ENCODE data around the gene AHDC1. TPM values are rescaled to one million over a fixed set of nuclear protein-coding genes. Genes with fewer than 3 reads are reported as not detected.
A peak's percentile ranks its signal among the peaks of the same experiment; 100 is the strongest.

The AHDC1 gene
- total RNA-seq, 1 experiment from 2014 or later = 33.7 TPM

DNA sequence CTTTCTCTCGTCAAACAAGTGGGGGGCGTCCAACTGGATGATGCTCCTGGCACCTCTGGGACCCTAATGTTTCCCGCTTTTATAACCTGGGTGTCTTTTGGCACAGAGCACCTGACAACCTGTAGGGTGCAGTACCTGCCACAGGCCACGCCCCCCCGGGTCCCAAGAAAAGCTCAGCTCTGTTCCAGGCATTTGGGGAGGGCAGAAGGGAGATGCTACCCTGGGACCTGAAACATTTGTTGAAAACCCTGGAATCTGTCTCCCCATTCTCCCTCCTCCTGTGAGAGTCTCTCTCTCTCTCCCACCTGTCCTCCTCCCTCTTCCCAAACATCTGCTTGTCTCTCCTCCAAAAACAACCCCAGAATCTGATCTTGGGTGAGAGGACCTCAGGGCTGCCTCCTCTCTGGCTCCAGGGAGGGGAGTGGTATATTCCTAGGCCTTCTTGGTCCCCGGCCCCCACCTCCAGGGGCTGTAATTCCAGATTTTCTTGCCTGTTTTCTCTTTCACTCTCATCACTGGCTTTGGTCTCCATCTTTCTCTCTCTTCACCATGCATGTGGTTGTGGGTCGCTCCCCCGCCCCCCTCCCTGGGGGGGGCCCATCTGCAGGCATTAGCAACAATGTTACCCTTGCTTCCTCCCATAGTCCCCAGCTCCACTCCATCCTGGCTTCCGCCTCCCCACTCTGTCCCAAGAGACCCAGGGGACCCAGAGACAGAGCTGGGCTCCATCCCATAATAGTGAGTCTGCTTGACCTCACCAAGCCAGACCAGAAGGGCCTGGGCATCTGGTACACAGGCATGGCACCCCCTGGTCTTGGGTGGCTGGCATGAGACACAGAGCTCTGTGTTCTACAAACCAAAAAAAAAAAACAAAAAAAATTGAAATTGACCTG lies 4.1 kb downstream of the AHDC1 start:
- no peaks in the 10 kb centered on the region for H3K36me3 ChIP-seq (ENCODE audit: control insufficient read depth in 1 of 2, insufficient read depth in 2 of 2, low read length in 2 of 2)
- intact Hi-C loops (cut with micrococcal nuclease) = loop anchor here (10.0 kb wide), 1 partner anchor 555 kb away; no protein-coding TSS in a partner anchor
- no peak overlapping the region for H3K4me3 ChIP-seq (replicated peaks in 1 of 2; ENCODE audit: low read depth in 1 of 2, low read length in 2 of 2)
- RAD21 ChIA-PET (ENCODE audit: low non-redundant PET in 1 of 2, low total read pairs in 2 of 2, uncharacterized antibody in 2 of 2, unreplicated experiment in 2 of 2) = interaction anchor here (0.6 to 2.8 kb wide), 3 partner anchors 43 to 71 kb away, joined by 3 to 21 read pairs (median 4); no protein-coding TSS in a partner anchor
- H3K9ac ChIP-seq (ENCODE audit: low read length) = no peak overlapping the region
- no peak overlapping the region for H2AFZ ChIP-seq (ENCODE audit: low read depth, low read length, poor library complexity, severe bottlenecking)
- CTCF ChIA-PET = interaction anchor here (1.5 to 2.1 kb wide), 3 partner anchors 31 to 43 kb away, joined by 7 to 10 read pairs (median 10); no protein-coding TSS in a partner anchor
- TF ChIP-seq, protein P1, sequence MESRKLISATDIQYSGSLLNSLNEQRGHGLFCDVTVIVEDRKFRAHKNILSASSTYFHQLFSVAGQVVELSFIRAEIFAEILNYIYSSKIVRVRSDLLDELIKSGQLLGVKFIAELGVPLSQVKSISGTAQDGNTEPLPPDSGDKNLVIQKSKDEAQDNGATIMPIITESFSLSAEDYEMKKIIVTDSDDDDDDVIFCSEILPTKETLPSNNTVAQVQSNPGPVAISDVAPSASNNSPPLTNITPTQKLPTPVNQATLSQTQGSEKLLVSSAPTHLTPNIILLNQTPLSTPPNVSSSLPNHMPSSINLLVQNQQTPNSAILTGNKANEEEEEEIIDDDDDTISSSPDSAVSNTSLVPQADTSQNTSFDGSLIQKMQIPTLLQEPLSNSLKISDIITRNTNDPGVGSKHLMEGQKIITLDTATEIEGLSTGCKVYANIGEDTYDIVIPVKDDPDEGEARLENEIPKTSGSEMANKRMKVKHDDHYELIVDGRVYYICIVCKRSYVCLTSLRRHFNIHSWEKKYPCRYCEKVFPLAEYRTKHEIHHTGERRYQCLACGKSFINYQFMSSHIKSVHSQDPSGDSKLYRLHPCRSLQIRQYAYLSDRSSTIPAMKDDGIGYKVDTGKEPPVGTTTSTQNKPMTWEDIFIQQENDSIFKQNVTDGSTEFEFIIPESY (IDR thresholded peaks at IDR 0.05; ENCODE audit: extremely low read depth, insufficient replicate concordance, low read length) = no peak
- TF ChIP-seq, protein P2, sequence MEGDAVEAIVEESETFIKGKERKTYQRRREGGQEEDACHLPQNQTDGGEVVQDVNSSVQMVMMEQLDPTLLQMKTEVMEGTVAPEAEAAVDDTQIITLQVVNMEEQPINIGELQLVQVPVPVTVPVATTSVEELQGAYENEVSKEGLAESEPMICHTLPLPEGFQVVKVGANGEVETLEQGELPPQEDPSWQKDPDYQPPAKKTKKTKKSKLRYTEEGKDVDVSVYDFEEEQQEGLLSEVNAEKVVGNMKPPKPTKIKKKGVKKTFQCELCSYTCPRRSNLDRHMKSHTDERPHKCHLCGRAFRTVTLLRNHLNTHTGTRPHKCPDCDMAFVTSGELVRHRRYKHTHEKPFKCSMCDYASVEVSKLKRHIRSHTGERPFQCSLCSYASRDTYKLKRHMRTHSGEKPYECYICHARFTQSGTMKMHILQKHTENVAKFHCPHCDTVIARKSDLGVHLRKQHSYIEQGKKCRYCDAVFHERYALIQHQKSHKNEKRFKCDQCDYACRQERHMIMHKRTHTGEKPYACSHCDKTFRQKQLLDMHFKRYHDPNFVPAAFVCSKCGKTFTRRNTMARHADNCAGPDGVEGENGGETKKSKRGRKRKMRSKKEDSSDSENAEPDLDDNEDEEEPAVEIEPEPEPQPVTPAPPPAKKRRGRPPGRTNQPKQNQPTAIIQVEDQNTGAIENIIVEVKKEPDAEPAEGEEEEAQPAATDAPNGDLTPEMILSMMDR (IDR thresholded peaks at IDR 0.05 in 2 of 3, conservative IDR thresholded peaks at IDR 0.05 in 1 of 3; ENCODE audit: borderline replicate concordance in 1 of 3, insufficient read depth in 1 of 3, low read depth in 2 of 3, low read length in 2 of 3) = peak in 2 of 3 experiments; percentile 45; a peak in 4 of 6 replicates
- H3K27ac ChIP-seq (ENCODE audit: low read depth, low read length) = peak overlapping the region; percentile 34; the same call in 1 of the 2 replicates
- BruUV-seq (replicated peaks) = no TSS peak
- peaks cover 82% of the 10 kb centered on the region for H3K79me2 ChIP-seq (ENCODE audit: insufficient read depth, low read length)
- POLR2A ChIA-PET = interaction anchor here (0.6 to 1.3 kb wide), 2 partner anchors 43 to 285 kb away, joined by 3 to 8 read pairs; no protein-coding TSS in a partner anchor
- H3K9me3 ChIP-seq (ENCODE audit: control insufficient read depth in 1 of 2, insufficient read depth in 1 of 2, low read depth in 1 of 2, low read length in 2 of 2) = no peaks in the 10 kb centered on the region
- H3K4me2 ChIP-seq (ENCODE audit: low read length) = peak overlapping the region; percentile 62
- peaks cover 36 to 60% of the 10 kb centered on the region in 2 experiments for H3K4me1 ChIP-seq (ENCODE audit: control insufficient read depth in 1 of 2, insufficient read depth in 2 of 2, low read length in 2 of 2)
- ATAC-seq = peak; percentile 38
- peaks cover 9% of the 10 kb centered on the region; the same call in 1 of the 2 replicates for H4K20me1 ChIP-seq (ENCODE audit: insufficient read depth)
- no peak for DNase-seq (ENCODE audit: low read depth, low spot score)
- H3K27me3 ChIP-seq (ENCODE audit: insufficient read depth, low read length) = no peaks in the 10 kb centered on the region
- no peaks in the 10 kb centered on the region for H3K9me2 ChIP-seq (ENCODE audit: insufficient read depth)

All from HCT116 (cell line).